Loucy (cell line): ENCODE results near the gene BANF2.

Source experiments
- EZH2phosphoT487 ChIP-seq: fragments of 200-600 bp; IDR thresholded peaks from 2 replicates; pipeline ENCODE4 v1.6.1; 2018; ENCODE audit warnings: antibody characterized with exemption, mild to moderate bottlenecking, moderate library complexity, borderline replicate concordance
- TF ChIP-seq, protein P1 (sequence below): fragments of 200-600 bp; sonication (generic); conservative IDR thresholded peaks from 2 replicates; pipeline ENCODE4 v1.5.1; 2014; ENCODE audit warnings: mild to moderate bottlenecking, antibody characterized with exemption, low read length

DNA sequence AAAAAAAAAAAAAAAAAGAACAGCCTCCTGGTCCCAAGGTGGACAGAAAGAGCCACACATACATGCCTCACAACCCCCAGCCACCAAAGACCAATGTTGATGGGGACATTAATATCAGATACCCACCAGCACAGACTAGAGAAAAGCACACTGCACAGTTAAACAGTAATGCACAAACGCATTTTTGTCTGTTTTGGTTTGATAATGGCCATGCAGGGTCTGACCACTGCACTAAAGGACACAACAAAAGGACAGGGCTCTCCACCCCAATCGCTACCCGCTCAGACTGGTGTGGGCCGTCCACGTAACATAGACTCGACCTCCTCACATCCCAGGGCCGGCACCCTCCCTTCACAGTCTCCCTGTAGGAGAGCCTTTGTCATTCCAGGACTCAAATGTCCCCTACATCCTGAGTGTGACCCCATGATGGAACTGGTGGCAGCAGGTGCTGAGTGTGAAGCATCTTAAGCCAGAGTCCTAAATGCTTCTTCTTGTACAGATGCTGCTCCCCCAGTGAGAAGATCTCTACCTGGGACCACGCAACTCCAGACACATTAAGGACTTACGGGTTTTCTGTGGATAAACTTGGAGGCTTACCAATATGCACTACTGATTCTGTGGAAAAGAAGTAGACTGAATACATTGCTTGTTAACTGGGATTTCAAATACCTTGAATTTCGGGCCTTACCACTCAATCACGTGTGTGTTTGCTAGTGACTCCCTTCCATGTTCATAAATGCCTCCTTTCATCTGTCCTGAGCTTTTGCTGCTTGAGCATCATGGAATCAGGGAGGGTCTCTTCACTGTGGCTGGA, 45.7 kb upstream of the BANF2 start:
- TF ChIP-seq, protein P1, sequence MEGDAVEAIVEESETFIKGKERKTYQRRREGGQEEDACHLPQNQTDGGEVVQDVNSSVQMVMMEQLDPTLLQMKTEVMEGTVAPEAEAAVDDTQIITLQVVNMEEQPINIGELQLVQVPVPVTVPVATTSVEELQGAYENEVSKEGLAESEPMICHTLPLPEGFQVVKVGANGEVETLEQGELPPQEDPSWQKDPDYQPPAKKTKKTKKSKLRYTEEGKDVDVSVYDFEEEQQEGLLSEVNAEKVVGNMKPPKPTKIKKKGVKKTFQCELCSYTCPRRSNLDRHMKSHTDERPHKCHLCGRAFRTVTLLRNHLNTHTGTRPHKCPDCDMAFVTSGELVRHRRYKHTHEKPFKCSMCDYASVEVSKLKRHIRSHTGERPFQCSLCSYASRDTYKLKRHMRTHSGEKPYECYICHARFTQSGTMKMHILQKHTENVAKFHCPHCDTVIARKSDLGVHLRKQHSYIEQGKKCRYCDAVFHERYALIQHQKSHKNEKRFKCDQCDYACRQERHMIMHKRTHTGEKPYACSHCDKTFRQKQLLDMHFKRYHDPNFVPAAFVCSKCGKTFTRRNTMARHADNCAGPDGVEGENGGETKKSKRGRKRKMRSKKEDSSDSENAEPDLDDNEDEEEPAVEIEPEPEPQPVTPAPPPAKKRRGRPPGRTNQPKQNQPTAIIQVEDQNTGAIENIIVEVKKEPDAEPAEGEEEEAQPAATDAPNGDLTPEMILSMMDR, result no peak
- no peak for TF ChIP-seq EZH2phosphoT487
